Renal cortex interstitium (tissue), 11 donors: ENCODE data around the gene FZR1. TPM values are rescaled to one million over a fixed set of nuclear protein-coding genes. Genes with fewer than 3 reads are reported as not detected.
A peak's percentile ranks its signal among the peaks of the same experiment; 100 is the strongest.

ENCODE experiments used
- DNase-seq, 11 donors: peaks; one replicate each; pipeline ENCODE4 v3.0.0-alpha.2; 2013; ENCODE audit warnings: low read depth in 9 of 11, low spot score in 4 of 11; ENCODE audit errors: extremely low read depth in 1 of 11
- polyA plus RNA-seq, 3 donors: library from polyadenylated mRNA; unstranded; fragments of 120-200 nt; gene quantifications; one replicate each; pipeline ENCODE4 v1.2.1, GENCODE V29; 2013; ENCODE audit not compliant: insufficient read length in 3 of 3

The FZR1 gene
- polyA plus RNA-seq, 3 donors = 41.8 to 65.0 (median 55.1) TPM

DNA sequence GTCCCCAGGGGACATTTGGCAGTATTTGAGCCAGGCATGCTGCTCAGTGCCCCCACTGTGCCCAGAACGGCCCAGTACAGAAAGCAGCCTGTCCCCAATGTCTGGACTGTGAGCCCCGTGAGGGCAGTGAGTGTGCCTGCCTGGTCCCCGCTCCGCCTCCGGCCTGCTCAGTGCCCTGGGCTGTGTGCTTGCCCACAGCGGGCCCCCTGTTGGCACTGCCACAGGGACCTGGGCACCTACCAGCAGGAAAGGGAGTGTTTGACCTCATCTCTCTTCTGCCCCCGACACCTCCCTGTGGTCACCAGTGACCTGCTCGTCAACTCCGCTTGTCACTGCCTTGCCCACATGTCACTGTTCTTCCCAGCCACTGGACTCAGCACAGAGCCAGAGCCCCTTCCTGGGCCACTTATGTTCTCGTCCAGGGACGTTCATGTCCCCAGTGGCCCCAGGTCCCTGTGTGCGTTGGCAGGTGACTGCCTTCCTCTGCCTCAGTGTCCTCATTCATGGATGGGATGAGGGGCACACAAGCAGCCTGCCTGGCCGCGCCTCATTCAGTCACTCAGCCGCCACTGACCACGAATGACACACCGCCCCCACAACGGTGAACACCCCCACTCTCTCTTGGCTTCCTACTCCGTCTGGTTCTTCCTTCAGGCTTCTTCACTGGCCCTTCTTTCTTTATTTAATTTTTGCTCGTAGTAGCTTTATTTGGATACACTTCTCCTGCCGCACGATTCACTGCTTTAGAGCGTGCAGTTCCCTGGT lies 2.8 kb downstream of the FZR1 start:
- no peak for DNase-seq

DNA sequence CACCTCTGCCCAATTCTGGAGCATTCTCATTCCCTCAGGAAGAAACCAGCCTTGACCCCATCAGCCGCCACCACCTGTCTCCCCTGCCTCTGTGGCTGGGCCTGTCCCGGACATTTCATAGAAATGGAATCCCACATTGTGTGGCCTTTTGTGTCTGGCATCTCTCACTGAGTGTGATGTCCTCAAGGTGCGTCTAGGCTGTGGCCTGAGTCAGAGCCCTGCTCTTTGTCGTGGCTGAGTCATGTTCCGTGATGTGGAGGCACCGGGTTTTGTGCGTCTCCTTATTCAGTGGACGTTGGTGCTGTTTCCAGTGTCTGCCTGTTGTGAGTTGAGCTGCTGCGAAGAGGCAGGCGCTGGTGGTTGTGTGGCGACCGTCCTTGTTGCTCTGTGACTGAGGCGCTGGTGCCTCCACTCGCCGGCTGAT lies 3.5 kb downstream of the FZR1 start:
- DNase-seq = no peak

DNA sequence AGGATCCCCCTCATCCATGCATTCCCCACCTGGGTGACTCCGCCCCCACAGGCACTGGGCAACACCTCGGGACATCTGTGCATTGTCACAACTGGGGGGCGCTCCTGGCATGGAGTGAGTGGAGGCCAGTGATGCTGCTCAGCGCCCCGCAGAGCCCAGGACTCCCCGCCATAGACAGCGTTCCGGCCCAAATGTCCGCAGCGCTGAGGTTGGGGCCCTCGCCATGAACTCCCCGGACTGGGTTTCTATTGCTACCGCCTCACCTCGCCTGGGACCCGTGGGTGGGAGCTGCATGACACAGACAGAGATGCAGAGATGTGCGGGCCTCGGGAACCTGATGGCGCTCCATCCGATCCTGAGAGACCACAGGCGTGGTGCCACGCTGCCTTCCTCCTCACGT lies 4.6 kb downstream of the FZR1 start:
- DNase-seq = no peak

DNA sequence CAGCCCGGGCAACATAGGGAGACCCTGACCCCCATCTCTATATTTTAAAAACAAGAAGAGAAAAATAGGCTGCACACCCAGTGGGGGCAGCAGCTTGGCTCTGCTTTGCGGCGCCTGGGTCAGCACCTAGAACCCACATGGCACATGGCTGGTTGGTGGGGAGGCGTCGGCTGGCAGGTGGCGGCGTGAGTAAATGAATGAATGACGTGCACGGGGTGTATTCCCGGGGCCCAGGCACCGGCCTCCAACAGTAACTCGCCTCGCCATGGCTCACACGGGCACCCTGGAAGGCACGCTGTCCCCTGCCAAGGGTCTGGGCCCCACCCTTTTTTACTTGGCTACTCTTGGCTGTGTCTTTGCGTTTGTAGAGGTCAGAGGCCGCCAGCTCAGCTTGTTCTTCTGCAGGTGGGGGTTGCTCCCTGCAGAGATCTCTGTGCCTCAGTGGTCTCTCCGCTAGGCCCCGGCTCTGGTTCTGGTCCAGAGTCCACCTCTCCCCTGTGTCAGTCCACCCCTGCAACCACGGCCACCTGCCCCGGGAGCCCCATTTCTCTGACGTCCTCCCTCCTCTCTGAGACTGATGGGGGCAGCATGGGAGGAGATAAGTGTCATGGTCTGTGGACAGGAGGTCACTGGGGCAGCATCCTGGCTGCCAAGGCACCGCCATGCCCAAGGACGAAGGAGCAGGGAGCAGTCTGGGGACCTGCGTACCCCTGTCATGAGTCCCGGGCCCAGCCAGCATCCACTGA lies 5.6 kb downstream of the FZR1 start:
- no peak for DNase-seq

DNA sequence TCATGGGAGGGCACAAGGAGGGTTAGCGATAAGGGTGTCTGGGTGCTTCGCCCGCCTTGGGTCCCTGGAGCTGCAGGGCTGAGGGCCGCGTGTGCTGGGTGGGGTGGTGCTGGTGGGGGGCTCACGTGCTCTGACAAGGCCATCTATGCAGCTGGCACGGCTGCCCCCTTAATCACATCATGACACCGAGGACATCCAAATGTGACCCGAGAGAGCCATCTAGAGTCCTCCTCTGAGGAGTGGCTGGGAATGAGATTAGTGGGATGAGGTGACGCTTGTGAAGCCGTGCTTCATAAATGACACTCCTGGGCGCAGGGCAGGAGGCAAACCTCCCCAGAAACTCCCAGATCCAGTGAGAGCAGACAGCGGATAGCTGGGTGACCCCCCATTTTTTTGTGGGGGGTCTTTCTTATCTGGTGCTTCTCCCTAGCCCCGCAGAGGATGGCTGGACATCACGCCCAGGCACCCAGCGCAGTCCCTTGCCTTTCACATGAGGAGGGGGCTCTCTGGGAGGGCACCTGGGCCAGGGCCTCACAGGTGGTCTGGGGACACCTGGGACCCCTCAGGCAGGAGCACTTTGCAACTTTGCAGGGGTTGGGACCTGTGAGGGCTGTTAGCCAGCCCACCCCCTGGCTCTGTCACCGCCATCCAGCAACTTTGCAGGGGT lies 6.6 kb downstream of the FZR1 start:
- DNase-seq = no peak

DNA sequence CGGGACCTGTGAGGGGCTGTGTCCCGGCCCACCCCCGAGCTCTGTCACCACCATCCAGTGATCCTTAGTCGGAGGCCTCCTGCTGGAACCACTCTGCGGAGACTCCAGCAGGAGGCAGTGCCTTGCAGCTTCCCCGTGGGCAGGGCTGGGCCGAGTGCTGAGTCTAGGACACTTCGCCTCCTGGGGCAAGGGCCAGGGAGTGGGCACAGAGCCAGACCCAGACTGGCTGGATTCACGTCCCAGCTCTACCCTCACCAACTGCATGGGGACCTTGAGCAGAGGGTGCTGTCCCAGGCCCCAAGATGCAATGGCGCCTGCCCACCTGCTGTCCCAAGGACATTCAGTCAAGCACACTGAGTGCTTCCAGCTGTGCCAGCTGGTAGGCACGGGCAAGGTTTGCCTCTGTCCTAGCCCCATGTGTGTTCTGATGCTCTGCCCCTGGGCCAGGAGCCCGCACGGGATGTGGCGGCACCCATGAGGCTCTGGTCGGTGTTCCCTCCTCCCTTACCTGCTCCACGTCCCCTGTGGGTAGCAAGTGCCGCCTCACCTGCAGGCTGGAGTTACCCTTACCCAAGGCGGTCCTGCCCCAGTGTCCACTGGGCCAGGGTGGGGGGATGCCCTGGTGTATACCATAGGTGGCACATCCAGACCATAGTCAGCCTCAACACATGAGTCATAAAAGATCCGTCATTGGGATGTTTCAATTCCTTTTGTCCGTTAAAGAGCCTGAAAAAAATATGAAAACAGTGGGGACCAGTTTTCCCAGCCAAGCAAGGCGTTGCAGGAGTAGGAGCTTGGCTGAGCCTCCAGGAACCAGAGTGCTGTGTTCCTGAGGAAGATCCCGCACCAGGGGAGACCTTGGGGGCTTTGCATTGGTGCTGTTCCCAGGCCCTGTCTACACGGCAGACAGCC lies 7.4 kb downstream of the FZR1 start:
- no peak for DNase-seq

DNA sequence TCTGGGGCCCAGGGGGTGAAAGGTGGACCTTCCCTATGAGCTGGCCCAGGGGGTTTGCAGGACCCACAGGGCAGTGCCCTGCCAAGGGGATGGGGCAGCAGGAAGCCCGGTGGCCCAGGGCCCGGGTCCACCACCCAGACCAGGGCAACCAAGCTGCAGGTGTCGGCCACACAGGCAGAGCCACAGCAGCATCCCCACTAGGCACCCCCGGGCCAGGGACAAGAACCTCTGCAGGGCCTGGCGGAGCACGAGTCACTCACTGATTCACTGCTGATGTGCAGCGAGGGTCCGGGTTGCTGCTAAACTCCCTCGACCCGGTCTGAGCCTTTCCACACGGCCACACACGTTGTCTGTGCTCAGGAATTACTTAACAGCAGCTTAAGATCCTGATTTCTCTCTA lies 8.8 kb downstream of the FZR1 start:
- DNase-seq = no peak

DNA sequence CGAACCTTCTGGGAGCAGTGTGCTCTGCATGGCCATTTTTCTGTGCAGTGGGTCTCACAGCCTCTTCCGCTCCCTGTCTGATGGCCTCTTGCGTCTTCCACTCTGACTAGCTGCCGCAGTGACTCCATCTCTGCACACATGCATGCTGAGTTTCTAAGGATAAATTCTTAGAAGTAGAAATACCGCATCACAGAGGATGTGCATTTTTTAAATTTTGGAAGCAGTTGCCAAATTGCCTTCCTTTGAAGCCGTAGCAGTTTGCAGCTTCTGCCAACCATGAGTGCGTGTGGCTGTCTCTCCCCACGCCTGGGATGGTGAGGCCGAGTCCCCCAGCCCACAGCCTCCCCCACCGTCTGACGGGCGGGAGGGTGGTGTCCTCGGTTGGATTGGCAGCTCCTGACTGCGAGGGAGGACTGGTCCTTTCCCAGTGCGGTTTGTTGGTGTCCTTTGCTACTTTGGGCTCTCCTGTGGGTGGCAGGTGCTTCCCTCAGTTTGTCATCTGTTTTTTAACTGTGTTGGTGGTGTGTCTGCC lies 9.8 kb downstream of the FZR1 start:
- DNase-seq = no peak

DNA sequence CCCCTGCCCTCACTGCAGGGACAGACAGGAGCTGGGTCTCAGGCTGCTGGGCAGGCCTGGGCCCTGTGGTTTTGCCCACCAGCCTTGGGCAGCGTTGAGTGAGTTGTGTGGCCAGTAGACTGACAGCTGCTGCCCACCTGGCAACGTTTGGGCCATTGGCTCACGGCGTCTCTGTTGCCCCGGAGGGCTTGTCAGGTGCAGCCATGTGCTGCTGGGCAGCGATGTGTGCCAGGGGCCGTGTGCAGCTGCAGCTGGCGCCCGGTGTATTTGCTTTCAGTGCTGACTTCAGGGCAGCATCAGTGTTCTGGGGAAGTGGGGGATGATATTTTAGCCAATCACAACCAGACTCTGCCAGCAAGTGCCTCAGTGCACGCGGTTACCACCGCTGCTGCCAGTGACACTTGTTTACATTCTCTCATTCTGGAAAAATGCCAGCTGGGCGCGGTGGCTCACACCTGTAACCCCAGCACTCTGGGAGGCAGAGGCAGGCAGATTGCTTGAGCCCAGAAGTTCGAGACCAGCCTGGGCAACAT lies 10.6 kb downstream of the FZR1 start:
- no peak for DNase-seq

DNA sequence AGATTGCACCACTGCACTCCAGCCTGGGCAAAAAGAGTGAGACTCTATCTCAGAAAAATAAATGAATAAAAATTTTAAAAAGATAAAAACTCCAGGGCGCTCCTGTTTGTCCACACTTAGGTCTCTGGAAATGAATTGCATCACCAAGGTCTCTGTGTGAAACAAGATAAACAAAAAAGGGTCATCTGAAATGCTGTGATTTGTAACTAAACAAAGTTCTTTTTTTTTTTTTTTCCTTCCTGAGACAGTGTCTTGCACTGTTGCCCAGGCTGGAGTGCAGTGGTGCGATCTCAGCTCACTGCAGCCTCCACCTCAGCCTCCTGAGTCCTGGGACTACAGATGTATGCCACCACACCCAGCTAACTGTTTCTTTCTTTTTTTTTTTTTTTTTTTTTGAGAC lies 11.5 kb downstream of the FZR1 start:
- no peak for DNase-seq

DNA sequence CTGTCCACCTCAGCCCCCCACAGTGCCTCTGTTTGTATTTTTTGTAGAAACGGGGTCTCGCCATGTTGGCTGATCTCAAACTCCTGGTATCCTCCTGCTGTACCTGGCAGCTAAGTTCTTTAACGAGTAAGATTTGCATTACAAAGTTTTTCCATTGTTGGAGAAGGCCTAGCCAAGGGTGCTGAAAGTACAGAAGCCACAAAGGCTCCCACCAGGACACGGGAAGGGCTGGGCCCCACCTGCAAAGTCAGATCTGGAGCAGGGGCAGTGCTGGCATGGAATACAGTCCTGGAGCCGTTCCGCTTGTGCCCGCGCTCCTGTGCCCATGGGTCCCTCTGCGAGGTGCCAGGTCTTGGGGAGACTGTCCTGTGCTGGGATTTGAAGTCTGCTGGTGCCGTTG lies 12.1 kb downstream of the FZR1 start:
- DNase-seq = no peak

DNA sequence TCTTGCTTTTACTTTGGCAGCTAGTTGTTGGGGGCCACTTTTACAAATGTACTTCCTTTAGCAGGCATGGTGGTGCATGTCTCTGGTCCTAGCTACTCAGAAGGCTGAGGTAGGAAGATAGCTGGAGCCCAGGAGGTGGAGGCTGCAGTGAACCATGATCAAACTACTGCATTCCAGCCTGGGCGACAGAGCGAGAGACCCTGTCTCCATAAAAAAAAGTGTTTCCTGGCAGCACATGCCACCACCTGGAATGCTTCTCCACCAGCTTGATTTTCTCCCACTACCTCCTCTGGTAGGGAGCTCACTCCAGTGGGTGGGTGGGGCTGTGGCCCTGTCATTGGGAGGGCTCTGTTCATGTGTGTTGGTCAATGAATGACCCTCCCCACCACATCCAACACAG lies 12.5 kb downstream of the FZR1 start:
- DNase-seq = peak in 1 of 11 donors; percentile 44

DNA sequence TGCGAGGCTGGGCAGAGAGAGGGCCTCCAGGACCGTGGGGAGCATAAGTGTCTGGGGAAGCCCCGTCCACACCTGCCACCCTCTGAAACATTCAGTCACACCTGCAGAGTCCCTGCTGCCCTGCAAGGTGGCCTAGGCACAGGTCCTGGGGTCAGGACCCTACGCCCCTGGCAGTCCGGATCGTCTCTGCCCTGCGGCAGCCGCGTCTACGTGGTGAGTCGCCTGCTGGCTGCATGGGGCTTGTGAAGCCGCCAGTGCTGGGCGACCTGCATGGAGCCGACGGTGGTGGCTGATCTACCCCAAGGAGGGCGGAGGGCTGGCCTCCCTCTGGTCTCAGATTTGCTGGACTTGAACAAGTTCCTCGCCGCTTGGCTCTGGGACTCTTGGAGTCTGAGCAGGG lies 13.0 kb downstream of the FZR1 start:
- DNase-seq = no peak

DNA sequence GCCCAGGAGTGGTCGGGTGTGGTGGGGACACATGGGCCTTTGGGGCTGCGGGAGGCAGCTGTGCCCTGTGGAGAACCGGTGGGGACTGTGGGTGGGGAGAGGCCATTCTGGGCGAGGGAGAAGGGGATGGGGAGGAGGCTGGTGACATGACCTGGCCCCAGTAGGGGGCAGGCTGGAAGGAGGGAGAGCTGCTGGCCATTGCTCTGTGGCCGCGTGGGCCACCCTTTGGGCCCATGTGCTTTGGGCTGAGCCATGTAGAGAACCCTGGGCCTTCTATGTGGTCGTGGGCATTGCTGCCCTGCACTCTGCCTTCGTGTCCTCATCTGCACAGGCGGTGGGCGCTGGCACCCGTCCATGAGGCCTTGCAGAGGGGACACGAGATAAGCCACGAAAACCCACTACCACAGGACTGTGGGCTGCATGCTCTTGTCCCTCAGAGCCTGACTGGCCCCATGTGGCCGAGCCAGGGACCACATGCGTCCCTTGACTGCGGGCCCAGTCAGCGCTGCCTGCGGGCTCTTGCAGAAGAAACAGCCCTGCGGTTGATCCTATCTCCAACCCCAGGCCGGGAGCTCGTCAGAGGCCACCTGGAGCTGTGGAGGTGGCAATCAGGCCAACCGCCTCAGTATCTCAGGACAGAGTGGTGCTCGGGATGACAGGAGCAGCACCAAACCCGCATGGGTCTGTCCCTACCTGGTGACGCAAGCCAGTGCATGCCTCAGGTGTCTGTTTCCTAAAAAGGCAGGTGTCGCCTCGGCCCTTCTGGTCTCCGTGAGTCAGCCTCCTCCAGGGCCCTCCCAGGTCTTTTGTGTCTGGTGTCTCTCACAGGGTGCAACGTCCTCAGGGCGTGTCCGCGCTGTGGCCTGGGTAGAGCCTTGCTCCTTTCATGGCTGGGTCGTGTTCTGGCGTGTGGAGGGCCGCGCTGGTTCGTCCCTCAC lies 14.3 kb downstream of the FZR1 start:
- no peak for DNase-seq

DNA sequence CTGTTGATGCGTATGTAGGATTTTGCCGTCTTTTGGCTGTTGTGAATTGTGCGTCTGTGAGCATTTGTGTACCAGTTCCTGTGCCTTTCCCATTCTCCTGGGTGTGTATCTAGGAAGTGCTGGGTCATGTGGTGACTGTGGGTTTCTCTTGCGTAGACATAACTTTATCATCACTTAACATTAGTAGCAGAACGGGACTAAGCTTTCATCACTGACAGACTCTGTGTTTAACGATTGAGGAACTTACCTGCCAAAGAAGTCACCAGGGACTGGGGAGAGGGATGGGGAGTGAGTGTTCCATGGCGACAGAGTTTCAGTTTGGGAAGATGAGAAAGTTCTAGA lies 15.0 kb downstream of the FZR1 start:
- no peak for DNase-seq

DNA sequence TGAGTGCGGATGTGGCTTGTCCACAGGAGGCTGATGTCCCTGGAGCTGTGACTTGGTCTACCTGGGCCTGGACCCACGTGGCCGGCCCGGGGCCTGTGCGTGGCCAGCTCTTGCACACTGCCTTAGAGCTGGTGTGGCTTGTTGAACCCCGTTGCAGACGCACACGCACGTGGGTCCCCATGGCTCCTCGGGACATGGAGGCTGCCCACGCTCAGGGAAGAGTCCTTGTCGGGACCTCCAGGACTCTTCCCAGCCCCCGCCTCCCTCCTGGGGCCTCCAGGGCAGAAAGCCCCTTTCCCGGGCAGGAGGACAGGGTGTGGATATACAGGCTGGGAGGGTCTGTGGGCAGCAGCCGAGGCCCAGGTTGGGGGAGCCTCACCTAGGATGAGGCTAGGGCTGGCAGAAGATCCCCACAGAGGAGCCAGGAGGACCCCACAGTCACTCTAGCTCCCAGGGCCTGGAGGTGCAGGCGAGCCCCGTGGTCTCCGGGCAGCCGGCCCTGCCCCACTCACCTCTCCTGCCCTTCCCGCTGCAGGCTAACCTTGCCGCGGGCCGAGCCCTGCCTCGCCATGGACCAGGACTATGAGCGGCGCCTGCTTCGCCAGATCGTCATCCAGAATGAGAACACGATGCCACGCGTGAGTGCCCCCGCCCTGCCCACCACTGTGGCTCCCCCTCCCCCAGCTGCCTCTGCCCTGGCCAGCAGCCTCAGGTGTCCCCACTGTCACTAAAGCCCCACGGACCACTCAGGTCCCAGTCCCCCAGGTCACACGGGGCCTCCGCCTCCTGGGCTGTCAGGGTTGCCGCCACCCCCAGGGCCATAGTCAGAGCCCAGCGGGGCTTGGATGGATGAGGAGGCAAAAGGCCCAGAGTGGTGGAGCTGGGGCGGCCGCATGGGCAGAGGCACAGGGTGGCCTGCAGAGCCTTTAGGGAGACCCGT lies 16.6 kb downstream of the FZR1 start:
- no peak for DNase-seq
